GM12892 (cell line): ENCODE measurements around the gene WNT7B.

ENCODE experiments used
- POLR2A ChIP-seq: IDR thresholded peaks from 2 replicates; pipeline ENCODE4 v1.6.1; 2011; ENCODE audit warnings: low read depth, low read length, control low read depth
- POLR2AphosphoS5 ChIP-seq: IDR thresholded peaks from 2 replicates; pipeline ENCODE4 v1.6.1; 2011; ENCODE audit warnings: low read depth, low read length, control low read depth
- TAF1 ChIP-seq: IDR thresholded peaks from 2 replicates; pipeline ENCODE4 v1.6.1; 2011; ENCODE audit warnings: low read depth, mild to moderate bottlenecking, control low read depth, low read length, borderline replicate concordance

GRCh38 chr22:45952553-45952952 lies 24.4 kb downstream of the WNT7B start:
- TF ChIP-seq POLR2A: no peak
- TF ChIP-seq TAF1: no peak
- no peak for TF ChIP-seq POLR2AphosphoS5
